SIG-M5 treated with dmso at 0.1 percent for 504 hours (cell line): ENCODE measurements around the gene RYR3.

Source experiments
- DNase-seq: peaks from one replicate; lab custom pipeline; 2025; ENCODE audit not compliant: unreplicated experiment; lab: John Stamatoyannopoulos, UW

The RYR3 gene

GRCh38 chr15:33317896-33318295, 7.1 kb downstream of the RYR3 start:
- DNase-seq = no peak

DNA sequence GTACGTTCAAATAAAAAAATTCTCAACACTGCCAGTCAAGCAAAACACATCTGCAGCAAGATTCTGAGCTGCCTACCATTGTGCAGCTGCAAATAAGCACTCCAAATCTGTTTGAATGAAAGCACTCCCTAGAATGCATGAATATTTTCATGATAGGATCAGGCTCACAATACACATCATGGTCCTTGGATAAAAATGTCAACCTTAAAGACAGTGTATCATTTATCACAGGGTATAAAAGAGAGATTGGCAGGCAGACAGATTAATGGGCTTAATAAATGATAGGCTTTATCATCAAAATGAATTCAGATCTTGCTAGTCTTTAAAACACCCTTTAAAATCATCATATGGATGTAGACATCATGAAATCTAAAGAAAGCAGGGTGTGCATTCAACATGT, 9.2 kb downstream of the RYR3 start:
- DNase-seq = no peak

GRCh38 chr15:33322091-33322490, 11.3 kb downstream of the RYR3 start:
- DNase-seq = no peak

GRCh38 chr15:33324609-33325008, 13.8 kb downstream of the RYR3 start:
- DNase-seq = no peak

- no peak for DNase-seq
These were observed 16.1 kb downstream of the RYR3 start for GRCh38 chr15:33326908-33327307.

GRCh38 chr15:33328106-33328505, 17.3 kb downstream of the RYR3 start:
- no peak for DNase-seq

DNA sequence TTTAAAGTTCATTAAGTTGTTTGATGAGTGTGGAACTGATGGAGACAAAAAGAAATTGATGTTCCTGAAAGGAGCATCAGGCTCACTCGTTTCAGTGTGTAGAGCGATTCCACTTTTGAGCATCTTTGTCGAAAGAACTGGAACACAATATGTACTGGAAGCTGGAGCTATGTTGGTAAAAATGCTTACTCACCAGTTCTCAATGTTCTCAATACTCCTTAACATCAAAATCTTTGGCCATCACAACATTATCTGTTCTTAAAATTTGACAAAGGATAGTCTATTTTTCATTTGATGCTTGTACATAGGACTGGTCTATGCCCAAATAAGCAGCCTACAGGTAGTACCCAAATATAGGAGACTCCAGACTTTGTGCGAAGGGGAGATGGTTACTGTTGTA, 18.7 kb downstream of the RYR3 start:
- DNase-seq = no peak

DNA sequence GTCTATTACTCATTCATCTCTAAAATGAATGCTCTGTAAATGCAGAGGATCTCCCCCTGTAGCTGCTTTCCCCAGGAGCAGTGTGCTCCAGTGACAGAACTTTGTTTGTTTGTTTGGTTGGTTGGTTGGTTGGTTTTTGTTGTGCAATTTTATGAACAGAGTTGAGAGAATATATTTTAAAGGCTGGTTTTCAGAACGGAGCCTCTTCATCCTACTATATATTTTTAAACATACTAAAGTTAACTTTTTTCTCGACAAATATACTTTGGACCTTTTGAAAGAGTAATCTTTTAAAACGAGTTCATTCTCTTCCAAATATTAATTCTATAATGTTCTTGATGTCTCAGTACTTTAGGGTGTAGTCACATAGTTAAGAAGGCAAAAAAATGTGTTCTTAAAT, 20.2 kb downstream of the RYR3 start:
- peak; percentile 44 for DNase-seq

DNA sequence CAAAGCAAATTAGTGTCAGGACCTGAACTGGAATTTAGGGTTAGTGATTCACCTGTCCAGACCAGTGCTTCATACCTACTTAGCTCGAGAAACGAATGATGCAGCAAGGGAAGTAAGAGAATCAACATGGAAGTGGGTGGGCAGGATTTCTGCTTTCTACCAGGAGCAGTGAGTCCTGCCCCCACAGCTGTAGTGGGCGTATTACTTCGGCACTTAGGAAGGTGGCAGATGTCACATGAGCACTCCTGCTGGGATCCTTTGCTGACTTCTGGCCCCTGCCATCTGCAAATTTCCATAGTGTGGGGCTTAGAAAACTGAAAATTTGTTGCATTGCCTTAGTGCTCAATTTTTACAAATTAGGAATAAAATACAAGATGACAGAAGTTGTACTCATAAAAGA, 31.2 kb downstream of the RYR3 start:
- DNase-seq = no peak

GRCh38 chr15:33343275-33343674, 32.5 kb downstream of the RYR3 start:
- no peak for DNase-seq

DNA sequence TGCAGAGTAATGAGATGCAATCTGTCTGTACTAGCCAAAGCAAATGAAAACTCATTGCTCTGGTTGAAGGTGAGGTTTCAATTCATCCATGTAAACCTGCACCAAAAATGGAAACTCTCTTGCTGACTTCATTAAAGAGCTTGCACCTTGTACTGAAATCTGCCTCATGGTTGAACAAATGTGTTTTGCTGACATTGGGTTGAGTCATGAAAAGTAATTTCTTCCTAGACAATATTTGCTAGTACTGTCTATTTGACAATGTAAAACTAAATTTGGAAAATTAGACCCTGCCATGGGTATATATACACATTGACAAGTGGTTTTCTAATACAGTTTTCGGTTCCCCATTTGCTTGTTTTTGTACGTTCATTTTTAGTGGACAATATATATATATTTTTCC, 33.3 kb downstream of the RYR3 start:
- no peak for DNase-seq

DNA sequence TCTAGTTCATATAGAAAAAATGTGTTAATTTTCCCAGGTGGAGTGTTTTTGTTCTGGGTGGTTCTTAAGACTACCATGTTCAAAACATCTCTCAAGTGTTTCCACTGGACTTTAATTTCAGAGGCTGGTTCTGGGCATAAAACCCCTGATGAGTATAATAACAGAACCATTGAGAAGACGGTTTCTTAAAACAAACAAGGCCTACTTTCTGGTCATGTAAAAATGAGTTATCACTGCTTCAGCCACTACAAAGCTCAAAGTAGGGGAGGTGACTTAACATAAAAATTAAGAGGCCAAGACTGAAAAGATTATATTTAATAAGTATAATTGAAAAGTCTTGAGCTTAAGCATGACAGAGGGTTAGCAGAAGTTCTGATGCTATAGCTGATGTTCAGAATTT, 33.8 kb downstream of the RYR3 start:
- no peak for DNase-seq

DNA sequence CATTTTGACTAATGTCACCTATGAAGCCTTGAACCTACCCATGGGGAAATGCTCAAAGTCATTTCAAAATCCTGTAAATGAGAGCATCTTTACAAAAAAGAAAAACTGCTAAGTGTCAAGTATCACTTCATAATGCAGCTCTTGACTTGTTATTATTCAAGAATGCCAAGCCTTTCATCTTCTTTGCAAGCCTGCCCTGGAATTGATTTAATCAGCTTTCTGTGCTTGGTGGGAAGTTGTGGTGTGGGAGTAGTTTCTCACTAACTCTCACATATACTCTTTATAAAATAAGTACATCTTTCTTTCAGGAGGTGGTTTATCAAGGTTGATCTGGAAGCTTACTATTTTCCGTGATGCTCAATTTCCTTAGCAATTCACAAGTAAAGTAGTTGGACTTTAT, 43.6 kb downstream of the RYR3 start:
- DNase-seq = no peak

GRCh38 chr15:33357845-33358244, 47.1 kb downstream of the RYR3 start:
- no peak for DNase-seq

DNA sequence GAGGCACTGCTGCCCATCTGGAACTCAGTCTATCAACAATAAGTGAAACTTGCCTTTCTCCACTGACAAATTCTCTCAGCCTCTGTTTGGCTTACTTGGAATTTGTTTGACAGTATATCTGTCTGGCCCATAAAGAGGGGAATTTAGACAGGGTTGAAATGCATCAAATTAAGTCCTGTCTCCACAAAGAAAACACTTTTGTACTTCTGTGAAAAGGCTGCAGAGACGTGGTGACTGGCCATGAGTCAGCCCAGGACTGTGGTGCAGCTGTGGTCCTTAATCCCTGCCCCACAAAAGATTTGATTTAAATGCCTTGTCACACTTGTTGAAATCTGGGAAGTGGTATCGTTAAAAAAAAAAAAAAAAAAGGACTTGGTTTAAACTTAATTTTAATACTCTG, 47.5 kb downstream of the RYR3 start:
- no peak for DNase-seq

- no peak for DNase-seq
These were observed 50.1 kb downstream of the RYR3 start for GRCh38 chr15:33360886-33361285.

- DNase-seq = no peak
These were observed 59.3 kb downstream of the RYR3 start for GRCh38 chr15:33369941-33370622.

DNA sequence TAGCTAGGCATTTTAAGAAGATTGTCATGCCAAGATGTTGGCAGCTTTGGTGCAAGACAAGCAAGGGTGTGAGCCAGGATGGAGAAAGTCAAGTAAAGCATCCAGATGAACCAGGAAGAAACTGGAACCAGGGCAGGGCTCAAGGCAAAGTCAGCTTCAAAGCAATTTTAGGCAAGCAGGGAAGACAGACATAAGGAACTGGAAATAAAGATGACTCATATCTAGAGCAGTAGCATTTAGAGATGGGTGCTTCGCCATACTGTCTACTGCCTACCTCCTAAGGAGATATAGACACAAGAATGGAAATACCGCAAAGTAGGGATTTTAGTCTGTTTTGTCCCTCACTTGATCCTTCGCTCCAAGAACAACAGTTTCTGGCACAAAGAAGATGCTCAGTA, 59.9 kb downstream of the RYR3 start:
- DNase-seq = no peak

GRCh38 chr15:33371159-33371558, 60.4 kb downstream of the RYR3 start:
- no peak for DNase-seq

DNA sequence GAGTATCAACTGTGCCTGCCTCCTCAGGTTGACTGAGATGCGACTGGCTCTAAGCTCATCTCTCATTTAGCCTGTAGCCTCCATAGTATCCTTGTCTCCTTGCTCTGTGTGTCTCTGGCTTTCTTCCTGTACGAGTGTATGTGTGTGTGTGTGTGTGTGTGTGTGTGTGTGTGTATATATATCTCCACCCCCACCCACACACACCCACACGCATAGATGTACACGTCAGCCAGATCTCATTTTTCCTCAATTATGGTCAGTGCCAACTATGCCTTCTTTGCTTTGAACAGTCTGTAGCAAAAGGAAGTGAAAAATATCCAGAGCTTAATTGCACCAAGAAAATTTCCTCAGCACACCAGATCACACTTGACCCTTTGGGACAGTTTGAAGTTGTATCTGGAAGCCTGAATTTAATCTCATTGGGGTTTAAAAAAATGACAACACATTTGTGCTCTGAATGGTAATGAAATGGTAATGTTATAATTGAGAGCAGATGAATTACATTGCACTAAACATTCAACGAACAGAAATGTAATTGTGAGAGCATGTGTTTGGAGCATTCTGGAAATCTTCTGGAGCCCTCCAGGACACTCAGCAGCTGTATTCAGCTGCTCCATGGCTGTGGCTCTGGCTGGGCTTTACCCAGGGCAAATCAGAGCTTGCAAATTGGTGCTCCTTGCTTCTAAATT, 63.6 kb downstream of the RYR3 start:
- no peak for DNase-seq

- no peak for DNase-seq
These were observed 64.5 kb downstream of the RYR3 start for GRCh38 chr15:33375236-33375635.

DNA sequence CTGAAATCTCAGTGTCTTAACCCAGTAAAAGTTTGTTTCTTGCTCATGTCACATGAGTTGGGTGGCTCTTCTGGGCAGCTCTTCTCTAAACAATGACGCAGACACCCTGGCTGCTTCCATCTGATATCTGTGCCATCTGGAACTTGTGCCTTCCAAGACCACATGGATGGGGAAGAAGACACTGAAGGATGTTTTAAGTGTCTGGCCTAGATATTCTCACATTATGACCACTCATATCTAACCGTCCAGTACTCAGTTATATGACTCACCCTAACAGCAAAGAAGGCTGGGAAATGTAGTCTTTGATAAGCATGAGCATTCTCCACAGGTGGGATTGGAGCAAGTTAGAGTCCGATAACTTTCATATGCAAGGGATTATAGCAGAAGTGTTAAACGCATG, 66.4 kb downstream of the RYR3 start:
- no peak for DNase-seq

DNA sequence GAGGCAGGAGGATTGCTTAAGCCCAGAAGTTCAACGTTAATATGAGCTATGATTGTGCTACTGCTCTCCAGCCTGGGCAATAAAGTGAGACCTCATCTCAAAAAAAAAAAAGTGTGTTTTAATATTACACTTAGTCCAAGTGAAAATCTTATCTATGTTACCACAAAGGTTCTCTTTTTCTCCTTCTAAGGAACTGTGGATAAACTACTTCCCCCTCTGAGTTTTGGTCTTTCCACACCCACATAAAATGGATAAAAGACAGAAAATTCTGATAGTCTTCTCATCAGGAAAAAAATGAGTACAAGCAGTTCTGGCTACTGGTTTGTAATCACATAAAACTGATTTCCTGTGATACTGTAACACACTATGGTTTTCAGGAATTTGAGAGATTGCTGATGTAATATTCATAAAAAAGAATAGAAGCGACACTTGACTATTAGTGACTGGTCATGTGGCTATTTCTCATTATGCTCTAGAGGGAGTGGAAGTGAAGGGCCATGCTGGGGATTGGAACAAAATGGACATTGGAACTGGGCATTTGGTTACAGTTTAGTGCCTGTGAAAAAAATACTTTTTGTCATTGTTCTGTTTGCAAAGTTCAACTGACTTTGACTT, 68.2 kb downstream of the RYR3 start:
- no peak for DNase-seq
